Measurements from ENCODE around the gene OTUD7B.

DNA sequence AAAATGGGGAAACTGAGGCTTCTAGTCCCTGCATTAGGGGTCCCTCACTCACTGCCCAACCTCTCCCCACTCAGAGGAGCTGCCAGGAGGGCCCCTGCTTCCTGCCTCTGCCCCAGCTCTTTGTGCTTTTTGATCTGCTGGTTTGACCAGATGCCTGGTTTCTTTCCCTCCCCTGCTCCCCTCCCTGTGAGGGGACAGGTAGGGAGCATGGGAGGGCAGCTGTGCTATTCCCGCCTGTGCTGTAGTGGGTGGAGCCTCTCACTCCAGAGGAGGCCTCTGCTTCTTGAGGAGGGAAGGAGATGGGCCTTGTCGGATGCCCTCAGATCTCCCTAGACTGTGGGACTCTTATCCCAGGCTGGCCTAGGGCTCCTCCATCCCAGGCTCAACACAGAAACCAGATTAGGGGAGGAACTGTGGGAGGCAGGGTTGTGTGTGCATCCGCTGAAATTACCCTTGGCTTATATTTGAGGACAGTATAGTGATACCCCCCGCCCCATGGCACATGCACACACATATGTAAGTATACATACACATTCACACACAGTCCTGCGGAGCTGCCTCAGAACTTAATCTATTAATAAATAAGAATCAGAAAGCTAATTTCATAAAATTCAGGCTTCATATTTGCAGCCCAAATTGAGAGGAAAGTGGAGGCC, 106.6 kb downstream of the OTUD7B start:
- no peak for TF ChIP-seq POLR2A (IDR thresholded peaks at IDR 0.05; ENCODE audit: low read depth, low read length)
- TF ChIP-seq TAF1 (IDR thresholded peaks at IDR 0.05; ENCODE audit: low read depth, low read length) = no peak
- TF ChIP-seq POLR2AphosphoS5 (IDR thresholded peaks at IDR 0.05; ENCODE audit: low read depth, low read length) = no peak
